ENCODE measurements around the gene MATN1. TPM values are rescaled to one million over a fixed set of nuclear protein-coding genes. Genes with fewer than 3 reads are reported as not detected.

MATN1 gene
- total RNA-seq, 1 experiment from 2014 or later, result not detected

DNA sequence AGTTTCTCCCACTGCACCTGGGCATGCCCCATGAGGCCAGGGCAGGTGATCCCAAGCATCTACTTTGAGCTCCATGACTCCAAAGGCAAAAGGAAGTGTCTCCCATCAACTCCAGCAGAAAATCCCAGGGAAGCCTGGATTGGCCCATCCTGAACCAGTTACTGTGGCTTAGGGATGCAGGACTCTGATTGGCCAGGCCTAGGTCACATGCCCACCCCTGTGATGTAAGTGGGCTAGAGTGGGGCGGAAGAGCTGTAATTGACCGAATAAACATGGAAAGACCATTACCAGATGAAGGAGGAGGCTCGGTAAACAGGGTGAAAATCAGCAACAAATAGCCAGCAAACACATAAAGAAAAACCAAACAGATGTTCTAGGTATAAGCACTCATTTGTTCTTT lies 45.2 kb downstream of the MATN1 start:
- Histone ChIP-seq H3K36me3 (ENCODE audit: control insufficient read depth, insufficient read depth, low read length) (no peaks in the 10 kb centered on the region), H3K4me3 (ENCODE audit: low read depth, low read length) (no peak overlapping the region), H3K9me3 (peaks cover 5% of the 10 kb centered on the region), H3K27me3 (replicated peaks; ENCODE audit: control insufficient read depth, insufficient read depth, low read length) (no peaks in the 10 kb centered on the region), H3K4me1 (no peaks in the 10 kb centered on the region)
- Mint-ChIP-seq H3K27me3 (ENCODE audit: insufficient read depth, unreplicated experiment) (peaks cover 7% of the 10 kb centered on the region), H3K9me3 (ENCODE audit: unreplicated experiment) (peaks cover 48% of the 10 kb centered on the region), H3K4me1 (ENCODE audit: low read depth, unreplicated experiment) (no peaks in the 10 kb centered on the region), H3K36me3 (ENCODE audit: insufficient read depth, unreplicated experiment) (no peaks in the 10 kb centered on the region), H3K4me3 (ENCODE audit: unreplicated experiment) (no peak overlapping the region), H3K27ac (ENCODE audit: unreplicated experiment) (no peak overlapping the region)
- no peak for DNase-seq
- no TSS peak for BruUV-seq (replicated peaks)
- TF ChIP-seq CTCF (IDR thresholded peaks at IDR 0.05; ENCODE audit: insufficient read depth in 1 of 2, low read depth in 1 of 2, low read length in 1 of 2, severe bottlenecking in 1 of 2, unreplicated experiment in 1 of 2), result no peak
- intact Hi-C loops (cut with micrococcal nuclease; ENCODE audit: unreplicated experiment), result no loop called here
- CTCF ChIA-PET, result no interaction called here
- POLR2A ChIA-PET, result no interaction called here

DNA sequence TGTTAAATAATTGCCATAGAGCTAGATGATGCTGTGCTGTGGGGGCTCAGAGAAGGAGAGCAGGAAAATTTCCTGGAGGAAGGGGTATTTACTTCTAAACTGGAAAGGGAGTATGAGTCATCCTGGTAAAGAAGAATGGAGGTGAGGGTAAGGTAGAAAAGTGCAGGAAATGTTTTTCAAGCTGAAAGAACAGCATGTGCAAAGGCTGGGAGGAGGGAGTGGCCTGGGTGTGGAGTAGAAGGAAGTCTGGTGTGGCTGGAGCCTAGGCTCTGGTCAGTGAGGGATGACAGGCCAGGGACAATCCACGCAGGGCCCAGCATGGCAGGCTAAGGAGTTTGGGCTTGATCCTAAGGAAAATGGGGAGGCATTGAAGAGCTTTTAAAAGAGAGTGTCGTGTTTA lies 45.9 kb downstream of the MATN1 start:
- ChIA-PET CTCF (no interaction called here), POLR2A (no interaction called here)
- H3K9me3 Mint-ChIP-seq (ENCODE audit: unreplicated experiment), result peaks cover 48% of the 10 kb centered on the region
- H3K27me3 Mint-ChIP-seq (ENCODE audit: insufficient read depth, unreplicated experiment), result peaks cover 9% of the 10 kb centered on the region
- Histone ChIP-seq H3K4me3 (ENCODE audit: low read depth, low read length) (no peak overlapping the region), H3K27me3 (replicated peaks; ENCODE audit: control insufficient read depth, insufficient read depth, low read length) (no peaks in the 10 kb centered on the region), H3K4me1 (no peaks in the 10 kb centered on the region), H3K9me3 (peaks cover 5% of the 10 kb centered on the region), H3K36me3 (ENCODE audit: control insufficient read depth, insufficient read depth, low read length) (no peaks in the 10 kb centered on the region)
- no peak overlapping the region for H3K4me3 Mint-ChIP-seq (ENCODE audit: unreplicated experiment)
- intact Hi-C loops (cut with micrococcal nuclease; ENCODE audit: unreplicated experiment), result no loop called here
- TF ChIP-seq CTCF (IDR thresholded peaks at IDR 0.05; ENCODE audit: insufficient read depth in 1 of 2, low read depth in 1 of 2, low read length in 1 of 2, severe bottlenecking in 1 of 2, unreplicated experiment in 1 of 2), result no peak
- no peaks in the 10 kb centered on the region for H3K4me1 Mint-ChIP-seq (ENCODE audit: low read depth, unreplicated experiment)
- H3K27ac Mint-ChIP-seq (ENCODE audit: unreplicated experiment), result no peak overlapping the region
- no peak for DNase-seq
- BruUV-seq (replicated peaks), result no TSS peak
- no peaks in the 10 kb centered on the region for H3K36me3 Mint-ChIP-seq (ENCODE audit: insufficient read depth, unreplicated experiment)

- peaks cover 14% of the 10 kb centered on the region for H3K27me3 Mint-ChIP-seq (ENCODE audit: insufficient read depth, unreplicated experiment)
- no peak overlapping the region for H3K4me3 Mint-ChIP-seq (ENCODE audit: unreplicated experiment)
- intact Hi-C loops (cut with micrococcal nuclease; ENCODE audit: unreplicated experiment), result no loop called here
- H3K9me3 ChIP-seq, result peaks cover 5% of the 10 kb centered on the region
- CTCF ChIA-PET, result no interaction called here
- H3K27me3 ChIP-seq (replicated peaks; ENCODE audit: control insufficient read depth, insufficient read depth, low read length), result no peaks in the 10 kb centered on the region
- H3K4me1 ChIP-seq, result no peaks in the 10 kb centered on the region
- H3K4me1 Mint-ChIP-seq (ENCODE audit: low read depth, unreplicated experiment), result no peaks in the 10 kb centered on the region
- H3K36me3 ChIP-seq (ENCODE audit: control insufficient read depth, insufficient read depth, low read length), result no peaks in the 10 kb centered on the region
- no peak overlapping the region for H3K4me3 ChIP-seq (ENCODE audit: low read depth, low read length)
- H3K27ac Mint-ChIP-seq (ENCODE audit: unreplicated experiment), result no peak overlapping the region
- H3K36me3 Mint-ChIP-seq (ENCODE audit: insufficient read depth, unreplicated experiment), result no peaks in the 10 kb centered on the region
- TF ChIP-seq CTCF (IDR thresholded peaks at IDR 0.05; ENCODE audit: insufficient read depth in 1 of 2, low read depth in 1 of 2, low read length in 1 of 2, severe bottlenecking in 1 of 2, unreplicated experiment in 1 of 2), result no peak
- no peak for DNase-seq
- H3K9me3 Mint-ChIP-seq (ENCODE audit: unreplicated experiment), result peaks cover 48% of the 10 kb centered on the region
- no TSS peak for BruUV-seq (replicated peaks)
- POLR2A ChIA-PET, result no interaction called here
These were observed 47.6 kb downstream of the MATN1 start for GRCh38 chr1:30675761-30676160.
